Adipocyte (in vitro differentiated cells): Measurements from ENCODE around the gene TEX261.

ENCODE experiments used
- DNase-seq: peaks from one replicate; pipeline ENCODE4 v3.0.0-alpha.2; 2015; ENCODE audit warnings: low read depth
- H3K27me3 ChIP-seq: replicated peaks from 2 replicates; pipeline ENCODE4 v1.7.0; 2013; ENCODE audit warnings: mild to moderate bottlenecking, low read length, moderate library complexity; ENCODE audit not compliant: control insufficient read depth, insufficient read depth
- H3K36me3 ChIP-seq: 2 replicates; pipeline ENCODE4 v1.7.0; 2013; ENCODE audit warnings: low read length, mild to moderate bottlenecking, moderate library complexity; ENCODE audit not compliant: control insufficient read depth, insufficient read depth, severe bottlenecking
- H3K4me1 ChIP-seq: 2 replicates; pipeline ENCODE4 v1.7.0; 2013; ENCODE audit warnings: mild to moderate bottlenecking, low read length, moderate library complexity; ENCODE audit not compliant: control insufficient read depth, insufficient read depth
- H3K4me3 ChIP-seq: 2 replicates; pipeline ENCODE4 v1.7.0; 2013; ENCODE audit warnings: mild to moderate bottlenecking, low read length, moderate library complexity
- H3K9ac ChIP-seq: 2 replicates; pipeline ENCODE4 v1.7.0; 2013; ENCODE audit warnings: mild to moderate bottlenecking, low read length, moderate library complexity
- H3K9me3 ChIP-seq: 2 replicates; pipeline ENCODE4 v1.7.0; 2013; ENCODE audit warnings: mild to moderate bottlenecking, low read length, moderate library complexity; ENCODE audit not compliant: control insufficient read depth

The TEX261 gene

GRCh38 chr2:70962211-70962884 lies 32.3 kb downstream of the TEX261 start:
- Histone ChIP-seq H3K27me3 (peaks cover 32% of the 10 kb centered on the region), H3K9me3 (no peaks in the 10 kb centered on the region)
- no peak for DNase-seq

GRCh38 chr2:70961648-70961994 lies 33.1 kb downstream of the TEX261 start:
- peaks cover 32% of the 10 kb centered on the region for H3K27me3 ChIP-seq

More at GRCh38 chr2:70962211-70962884, 32.3 kb downstream of the TEX261 start:
- no peak overlapping the region for H3K9ac ChIP-seq
- no peak overlapping the region for H3K4me3 ChIP-seq
- no peaks in the 10 kb centered on the region for H3K36me3 ChIP-seq
- peaks cover 9% of the 10 kb centered on the region for H3K4me1 ChIP-seq

GRCh38 chr2:70960833-70961647 lies 33.6 kb downstream of the TEX261 start:
- Histone ChIP-seq H3K27me3 (peaks cover 32% of the 10 kb centered on the region), H3K4me3 (no peak overlapping the region), H3K9me3 (no peaks in the 10 kb centered on the region), H3K4me1 (peaks cover 9% of the 10 kb centered on the region), H3K9ac (no peak overlapping the region), H3K36me3 (no peaks in the 10 kb centered on the region)
- DNase-seq, result no peak

More at GRCh38 chr2:70961648-70961994, 33.1 kb downstream of the TEX261 start:
- no peak overlapping the region for H3K4me3 ChIP-seq
- H3K9ac ChIP-seq, result no peak overlapping the region
- no peaks in the 10 kb centered on the region for H3K36me3 ChIP-seq
- H3K4me1 ChIP-seq, result peaks cover 9% of the 10 kb centered on the region
- H3K9me3 ChIP-seq, result no peaks in the 10 kb centered on the region
- no peak for DNase-seq

- H3K27me3 ChIP-seq, result peaks cover 33% of the 10 kb centered on the region
- no peaks in the 10 kb centered on the region for H3K36me3 ChIP-seq
- H3K4me3 ChIP-seq, result no peak overlapping the region
- H3K4me1 ChIP-seq, result peaks cover 18% of the 10 kb centered on the region
- DNase-seq, result no peak
- H3K9me3 ChIP-seq, result no peaks in the 10 kb centered on the region
- H3K9ac ChIP-seq, result no peak overlapping the region
Measured at GRCh38 chr2:70959851-70960832, 34.5 kb downstream of the TEX261 start.

GRCh38 chr2:70959271-70959761 lies 35.4 kb downstream of the TEX261 start:
- peaks cover 20% of the 10 kb centered on the region for H3K4me1 ChIP-seq
- no peak for DNase-seq
- no peaks in the 10 kb centered on the region for H3K36me3 ChIP-seq
- H3K9me3 ChIP-seq, result no peaks in the 10 kb centered on the region
- H3K27me3 ChIP-seq, result peaks cover 29% of the 10 kb centered on the region
- no peak overlapping the region for H3K9ac ChIP-seq
- H3K4me3 ChIP-seq, result no peak overlapping the region

- DNase-seq, result no peak
Measured at GRCh38 chr2:70958759-70959158, 35.9 kb downstream of the TEX261 start.

GRCh38 chr2:70957798-70958197 lies 36.9 kb downstream of the TEX261 start:
- Histone ChIP-seq H3K27me3 (peaks cover 16% of the 10 kb centered on the region), H3K4me1 (peaks cover 20% of the 10 kb centered on the region), H3K4me3 (no peak overlapping the region), H3K36me3 (no peaks in the 10 kb centered on the region), H3K9me3 (no peaks in the 10 kb centered on the region), H3K9ac (no peak overlapping the region)
- no peak for DNase-seq

More at GRCh38 chr2:70958759-70959158, 35.9 kb downstream of the TEX261 start:
- H3K9ac ChIP-seq, result no peak overlapping the region
- no peaks in the 10 kb centered on the region for H3K9me3 ChIP-seq
- H3K36me3 ChIP-seq, result no peaks in the 10 kb centered on the region
- no peak overlapping the region for H3K4me3 ChIP-seq
- peaks cover 20% of the 10 kb centered on the region for H3K4me1 ChIP-seq
- peaks cover 25% of the 10 kb centered on the region for H3K27me3 ChIP-seq

GRCh38 chr2:70956141-70956540 lies 38.5 kb downstream of the TEX261 start:
- Histone ChIP-seq H3K27me3 (peaks cover 12% of the 10 kb centered on the region), H3K4me1 (peaks cover 20% of the 10 kb centered on the region), H3K9ac (no peak overlapping the region), H3K36me3 (no peaks in the 10 kb centered on the region), H3K4me3 (no peak overlapping the region), H3K9me3 (no peaks in the 10 kb centered on the region)
- no peak for DNase-seq

GRCh38 chr2:70954886-70955285 lies 39.8 kb downstream of the TEX261 start:
- Histone ChIP-seq H3K36me3 (no peaks in the 10 kb centered on the region), H3K4me3 (no peak overlapping the region), H3K27me3 (peaks cover 12% of the 10 kb centered on the region), H3K9me3 (no peaks in the 10 kb centered on the region), H3K9ac (no peak overlapping the region), H3K4me1 (peaks cover 11% of the 10 kb centered on the region)
- no peak for DNase-seq

GRCh38 chr2:70949086-70949485 lies 45.6 kb downstream of the TEX261 start:
- Histone ChIP-seq H3K36me3 (no peaks in the 10 kb centered on the region), H3K9me3 (no peaks in the 10 kb centered on the region), H3K4me3 (no peak overlapping the region), H3K4me1 (peaks cover 8% of the 10 kb centered on the region), H3K9ac (no peak overlapping the region), H3K27me3 (no peaks in the 10 kb centered on the region)
- no peak for DNase-seq
